ENCODE data around the gene HAPLN3.

HAPLN3 gene

DNA sequence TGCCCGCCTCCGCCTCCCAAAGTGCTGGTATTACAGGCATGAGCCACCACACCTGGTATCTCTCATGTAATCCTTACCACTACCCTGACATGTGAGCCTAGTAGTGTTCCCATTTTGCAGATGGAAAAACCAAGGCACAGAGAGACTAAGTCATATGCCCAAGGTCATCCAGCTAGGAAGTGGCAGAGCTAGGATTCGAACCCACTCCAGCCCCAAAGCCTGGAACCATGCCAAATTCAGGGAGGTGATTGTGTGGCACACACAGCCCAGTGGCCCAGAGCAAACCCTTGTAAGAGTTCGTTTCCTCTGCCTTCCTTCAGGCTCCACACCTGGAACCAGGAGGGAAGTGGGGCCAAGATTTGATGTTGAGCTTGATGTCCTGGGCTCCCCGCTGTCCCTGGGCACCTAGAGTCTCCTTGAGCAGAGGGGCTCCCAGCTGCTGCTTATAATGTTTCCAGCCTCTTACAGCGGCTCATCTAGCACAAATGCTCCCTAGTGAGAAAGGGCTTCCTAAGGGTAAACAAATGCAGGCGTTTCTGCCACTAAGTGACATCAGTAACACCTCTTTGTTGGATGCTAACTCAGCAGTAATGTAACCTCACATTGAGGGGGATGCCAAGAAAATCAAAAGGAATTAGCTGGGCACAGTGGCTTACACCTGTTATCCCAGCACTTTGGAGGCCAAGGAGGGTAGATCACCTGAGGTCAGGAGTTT lies 3.6 kb downstream of the HAPLN3 start:
- no peak for FAIRE-seq

DNA sequence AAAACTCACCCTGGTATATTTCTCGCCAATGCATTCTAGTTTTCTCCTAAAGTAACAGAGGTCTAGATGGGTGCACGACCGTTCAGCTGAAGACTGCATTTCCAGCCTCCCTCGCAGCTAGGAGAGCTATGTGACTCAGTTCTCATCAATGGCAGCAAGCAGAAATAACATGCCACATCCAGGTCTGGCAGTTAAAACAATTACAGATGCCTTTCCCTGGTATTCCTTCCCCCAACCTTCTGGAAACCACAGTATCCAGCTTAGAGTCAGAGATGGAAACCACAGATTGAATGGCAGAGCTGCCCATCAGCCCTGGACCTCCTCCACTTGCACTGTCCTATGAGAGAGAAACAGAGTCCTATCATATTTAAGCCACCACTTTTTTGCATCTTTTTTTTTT lies 4.8 kb downstream of the HAPLN3 start:
- FAIRE-seq = no peak

DNA sequence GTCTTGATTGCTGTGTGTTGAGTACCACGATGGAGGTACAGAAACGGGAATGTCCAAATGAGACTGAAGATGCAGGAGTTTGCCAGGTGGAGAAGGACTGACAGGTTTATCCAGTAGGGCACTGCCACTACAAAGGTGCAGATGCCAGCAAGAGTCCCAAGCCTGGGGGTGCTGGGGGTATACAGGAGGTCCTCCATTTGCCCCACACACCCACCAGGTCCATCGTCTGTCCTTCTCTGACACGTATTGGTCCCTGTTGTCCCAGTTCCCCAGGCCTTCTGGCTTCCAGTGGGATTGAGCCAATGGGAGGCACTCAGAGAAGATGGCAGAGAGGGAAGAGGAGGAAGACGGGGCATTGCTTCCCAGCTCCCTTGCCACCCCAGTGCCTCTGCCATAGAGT lies 6.6 kb downstream of the HAPLN3 start:
- FAIRE-seq = no peak

DNA sequence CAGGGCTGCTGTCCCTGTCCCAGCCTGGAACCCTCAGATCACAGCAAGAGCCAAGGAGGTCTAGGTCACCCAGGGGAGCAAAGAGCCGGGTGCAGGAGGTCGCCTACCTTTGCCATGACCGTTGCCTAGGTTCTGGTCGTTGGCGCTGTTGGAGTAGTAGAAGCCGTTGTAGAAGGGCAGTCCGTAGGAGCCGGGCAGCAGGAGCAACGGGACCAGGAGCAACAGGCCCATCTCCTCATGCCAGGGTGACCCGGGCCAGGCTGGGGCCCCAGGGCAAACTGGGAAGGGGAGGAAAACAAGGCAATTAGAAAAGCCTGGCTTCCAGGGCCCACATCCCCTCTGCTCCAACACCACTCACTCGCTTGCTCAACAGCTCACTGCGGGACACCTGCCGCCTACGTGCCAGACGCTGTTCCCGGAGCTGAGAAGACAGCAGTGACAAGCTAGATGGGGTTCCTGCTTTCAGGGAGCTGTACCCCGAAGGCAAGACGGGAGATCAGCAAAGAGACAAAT lies 8.2 kb downstream of the HAPLN3 start:
- FAIRE-seq = no peak

DNA sequence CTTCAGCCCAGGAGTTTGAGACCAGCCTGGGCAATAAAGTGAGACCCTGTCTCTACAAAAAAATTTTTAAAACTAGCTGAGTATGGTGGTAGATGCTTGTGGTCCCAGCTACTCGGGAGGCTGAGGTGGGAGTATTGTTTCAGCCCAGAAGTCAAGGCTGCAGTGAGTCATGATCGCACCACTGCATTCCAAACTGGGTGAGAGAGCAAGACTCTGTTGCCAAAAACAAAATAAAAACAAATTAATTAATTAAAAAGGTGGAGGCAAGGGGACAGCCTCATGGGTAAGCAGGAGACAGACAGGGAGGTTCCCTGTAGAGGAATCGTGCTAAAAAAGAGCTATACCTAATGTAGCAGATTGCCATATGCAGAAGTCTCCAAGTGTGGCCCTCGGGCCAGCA lies 12.6 kb downstream of the HAPLN3 start:
- no peak for FAIRE-seq

DNA sequence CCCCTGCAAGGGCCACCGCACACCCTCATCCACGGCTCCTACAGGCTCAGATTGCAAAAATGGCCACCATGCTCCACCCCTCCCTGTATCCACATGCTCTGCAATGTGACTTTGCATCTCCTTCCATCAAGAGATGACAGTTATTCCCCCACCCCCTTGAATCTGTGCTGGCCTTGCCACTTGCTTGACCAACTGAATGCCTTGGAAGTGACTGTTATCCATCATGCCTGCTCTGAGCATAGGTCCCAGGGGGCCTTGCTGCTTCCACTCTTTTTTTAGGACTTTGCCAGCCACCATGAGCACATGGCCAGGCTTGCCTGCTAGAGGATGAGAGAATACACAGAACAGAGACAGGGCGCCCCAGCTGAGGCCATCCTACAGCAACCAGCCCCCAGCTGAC lies 13.6 kb downstream of the HAPLN3 start:
- FAIRE-seq = no peak

DNA sequence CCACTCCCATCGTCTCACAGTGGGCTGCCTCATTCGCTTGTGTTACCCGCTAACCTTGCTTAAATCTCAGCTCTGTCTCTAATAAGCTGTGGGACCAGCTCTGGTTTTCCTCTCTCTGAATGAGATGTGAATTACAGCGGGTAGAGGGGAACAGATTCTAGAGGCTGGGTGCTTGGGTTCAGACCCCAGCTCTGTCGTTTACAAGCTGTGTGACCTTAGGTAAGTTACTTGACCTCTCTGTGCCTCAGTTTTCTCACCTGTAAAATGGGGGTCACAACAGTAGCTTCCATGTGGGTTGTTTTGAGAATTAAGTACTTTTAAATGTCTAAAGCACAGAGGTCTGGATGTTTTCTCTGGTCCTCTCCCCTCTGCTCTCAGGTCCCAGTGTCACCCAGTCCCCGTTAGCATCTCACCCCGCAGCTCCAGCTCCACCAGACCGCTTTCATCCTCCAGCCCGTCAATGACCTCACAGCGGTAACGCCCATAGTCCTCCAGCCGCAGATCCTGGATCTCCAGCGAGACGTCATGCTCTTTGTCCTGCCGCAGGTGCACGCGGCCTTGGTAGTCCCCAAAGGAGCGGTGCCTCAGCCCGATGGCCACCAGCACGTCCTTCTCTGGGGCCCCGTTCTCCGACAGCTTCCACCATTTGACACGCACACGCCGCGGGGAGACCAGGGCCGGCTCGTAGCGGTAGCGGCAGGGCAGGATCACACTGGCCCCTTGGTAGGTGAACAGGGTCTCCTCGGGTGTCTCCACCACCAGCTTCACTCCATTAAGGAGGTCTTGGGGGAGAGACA lies 14.2 kb downstream of the HAPLN3 start:
- FAIRE-seq = no peak

DNA sequence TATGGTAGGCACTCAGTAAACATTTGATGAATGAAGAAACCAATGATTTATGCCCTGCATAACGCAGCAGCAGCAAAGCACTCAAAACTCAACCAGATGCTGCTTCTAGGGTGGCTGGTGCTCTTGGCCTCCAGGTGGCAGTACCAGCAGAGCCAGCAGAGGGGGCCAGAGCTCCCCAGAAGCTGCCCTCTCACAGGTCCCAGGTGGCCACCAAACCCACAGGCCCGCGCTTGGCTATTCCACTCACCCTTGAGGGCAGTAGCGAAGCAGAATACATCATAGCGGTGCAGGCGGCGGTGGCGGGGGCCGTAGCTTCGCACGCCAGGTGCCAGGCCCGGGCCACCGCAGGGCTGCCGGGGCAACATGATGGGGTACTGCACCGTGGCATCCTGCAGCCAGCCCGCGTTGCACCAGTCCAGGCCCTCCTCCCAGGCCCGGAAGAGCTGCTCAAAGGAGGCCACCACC lies 16.6 kb downstream of the HAPLN3 start:
- no peak for FAIRE-seq

DNA sequence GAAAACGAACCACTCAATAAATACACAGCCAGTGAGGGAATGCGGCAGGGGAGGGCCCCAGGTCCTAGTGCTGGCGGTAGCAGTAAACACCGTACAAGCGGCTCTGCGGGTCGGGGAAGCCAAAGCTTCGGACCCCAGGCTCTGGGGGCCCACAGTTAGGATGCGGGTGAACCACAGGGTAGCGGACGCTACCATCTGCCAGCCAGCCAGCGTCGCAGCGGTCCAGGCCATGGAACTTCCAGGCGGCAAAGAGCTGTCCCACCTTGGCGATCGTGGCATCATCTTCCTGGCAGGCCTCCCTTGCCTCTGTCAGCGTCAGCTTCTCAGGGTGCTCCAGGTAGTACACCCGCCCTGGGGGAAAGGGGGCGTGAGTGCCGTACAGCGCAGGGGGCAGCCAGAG lies 17.4 kb downstream of the HAPLN3 start:
- FAIRE-seq = no peak

DNA sequence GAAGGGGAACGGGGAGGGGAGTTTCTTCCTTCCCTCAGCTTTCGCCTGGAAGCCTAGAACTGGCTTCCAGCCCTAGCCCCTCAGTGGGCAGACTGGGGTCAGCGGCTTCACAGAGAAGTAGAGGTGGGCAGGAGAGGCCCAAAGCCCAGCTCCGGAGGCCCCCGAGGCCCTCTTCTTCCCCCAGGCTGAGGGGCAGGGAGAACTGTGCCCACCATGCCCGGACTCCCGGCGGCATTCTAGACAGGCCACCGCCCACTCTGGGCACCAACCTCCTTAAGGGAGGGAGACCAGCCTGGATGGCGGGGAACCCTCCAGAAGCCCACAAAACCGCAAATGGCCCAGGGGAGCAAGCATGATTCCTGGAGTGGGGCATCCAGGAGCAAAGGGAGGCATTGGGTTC lies 17.9 kb downstream of the HAPLN3 start:
- FAIRE-seq = no peak

DNA sequence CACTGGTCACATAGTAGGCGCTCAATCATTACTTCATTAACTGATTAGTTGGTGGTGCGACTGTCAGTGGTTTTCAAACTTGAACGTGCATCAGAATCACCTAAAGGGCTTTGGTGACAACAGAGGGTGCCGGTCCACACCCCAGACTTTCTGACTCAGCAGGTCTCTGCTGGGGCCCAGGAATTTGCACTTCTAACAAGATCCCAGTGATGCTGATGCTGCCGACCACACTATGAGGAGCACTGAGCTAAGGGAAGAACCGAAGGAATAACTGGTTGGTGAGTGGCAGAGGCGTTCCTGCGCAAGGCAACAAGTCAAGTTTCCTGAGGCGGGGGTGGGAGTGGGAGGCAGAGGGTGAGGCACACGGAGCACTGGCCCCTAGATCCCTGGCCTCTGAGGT lies 18.8 kb downstream of the HAPLN3 start:
- no peak for FAIRE-seq

DNA sequence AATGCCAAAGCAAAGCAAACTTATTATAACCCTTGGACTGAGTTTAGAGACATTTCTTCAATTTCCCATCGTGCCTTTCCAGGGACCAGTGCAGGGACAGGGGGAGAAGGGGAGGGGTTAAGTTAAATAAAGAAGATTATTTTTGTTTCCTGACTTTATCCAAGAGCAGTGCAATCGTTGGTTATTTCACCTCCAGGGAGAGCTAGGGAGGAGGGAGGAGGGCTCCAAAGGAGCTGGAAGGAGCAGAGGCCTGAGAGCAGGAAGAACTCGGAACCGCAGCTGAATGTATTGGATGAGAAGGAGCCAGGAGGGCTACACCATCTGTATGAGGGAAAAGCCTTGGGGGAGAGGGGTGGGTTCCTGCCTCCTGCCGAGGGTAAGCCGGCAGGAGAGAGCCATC lies 20.7 kb downstream of the HAPLN3 start:
- no peak for FAIRE-seq

DNA sequence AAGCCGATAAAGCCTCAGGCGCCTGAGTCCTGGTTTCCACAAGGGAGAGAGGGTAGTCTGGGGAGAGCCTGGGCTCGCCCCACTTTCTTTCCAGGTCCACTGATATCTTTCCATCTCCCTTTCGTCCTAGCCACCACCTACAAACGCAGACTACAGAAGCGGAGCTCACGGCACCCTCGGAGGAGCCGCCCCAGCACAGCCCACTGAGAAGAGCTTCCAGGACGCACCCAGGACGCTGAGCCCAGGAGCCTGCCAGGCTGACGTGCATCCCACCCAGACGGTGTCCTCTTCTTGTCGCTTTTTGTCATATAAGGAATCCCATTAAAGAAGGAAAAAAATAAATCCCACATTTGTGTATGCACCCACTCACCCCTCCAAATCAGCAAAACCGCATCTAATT lies 21.1 kb downstream of the HAPLN3 start:
- FAIRE-seq = no peak

DNA sequence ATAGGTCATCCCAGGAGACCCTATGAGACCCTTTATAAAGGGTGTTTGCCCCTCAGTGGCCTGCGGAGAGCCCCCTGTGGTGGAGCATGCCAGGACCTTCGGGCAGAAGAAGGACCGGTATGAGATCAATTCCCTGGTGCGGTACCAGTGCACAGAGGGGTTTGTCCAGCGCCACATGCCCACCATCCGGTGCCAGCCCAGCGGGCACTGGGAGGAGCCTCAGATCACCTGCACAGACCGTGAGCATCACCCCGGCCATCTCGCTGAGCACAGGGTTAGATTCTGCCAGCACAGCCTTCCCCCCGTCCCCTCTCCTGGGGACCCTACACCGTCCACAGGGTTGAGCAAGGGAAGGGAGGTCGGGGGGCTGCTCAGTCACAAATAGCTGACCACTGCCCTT lies 21.6 kb downstream of the HAPLN3 start:
- no peak for FAIRE-seq

DNA sequence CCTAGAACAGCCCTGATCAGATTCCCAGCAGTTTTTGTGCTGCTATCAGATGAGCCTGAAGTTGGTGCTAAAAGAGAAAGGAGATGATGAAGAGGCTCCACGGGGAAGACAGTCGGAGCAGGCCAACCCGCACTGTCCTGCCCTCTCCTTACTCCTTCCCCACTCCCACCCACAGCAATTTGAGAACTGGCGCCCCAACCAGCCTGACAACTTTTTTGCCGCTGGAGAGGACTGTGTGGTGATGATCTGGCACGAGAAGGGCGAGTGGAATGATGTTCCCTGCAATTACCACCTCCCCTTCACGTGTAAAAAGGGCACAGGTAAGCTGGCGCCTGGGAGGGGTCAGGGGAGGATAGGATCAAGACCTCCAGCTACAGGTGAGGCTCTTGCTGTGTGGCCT lies 22.6 kb downstream of the HAPLN3 start:
- FAIRE-seq = no peak

DNA sequence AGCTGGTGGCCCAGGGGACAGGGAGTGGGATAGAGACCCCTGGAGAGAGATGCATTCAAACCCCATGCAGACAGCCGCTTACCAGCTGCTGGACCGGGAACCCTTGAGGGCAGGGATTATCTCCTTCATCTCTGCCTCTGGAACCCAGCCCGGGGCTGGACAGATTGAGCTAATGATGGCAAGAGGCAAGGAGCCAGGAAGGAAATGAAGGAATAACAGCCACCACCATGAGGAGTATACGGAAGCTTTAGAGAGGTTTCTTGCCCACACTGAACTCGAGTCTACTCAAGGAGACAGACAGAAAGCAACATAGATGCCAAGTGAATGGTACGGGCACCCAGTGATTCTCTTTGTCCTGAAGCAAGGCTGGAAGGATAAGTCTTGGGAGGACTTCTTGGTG lies 23.2 kb downstream of the HAPLN3 start:
- no peak for FAIRE-seq

DNA sequence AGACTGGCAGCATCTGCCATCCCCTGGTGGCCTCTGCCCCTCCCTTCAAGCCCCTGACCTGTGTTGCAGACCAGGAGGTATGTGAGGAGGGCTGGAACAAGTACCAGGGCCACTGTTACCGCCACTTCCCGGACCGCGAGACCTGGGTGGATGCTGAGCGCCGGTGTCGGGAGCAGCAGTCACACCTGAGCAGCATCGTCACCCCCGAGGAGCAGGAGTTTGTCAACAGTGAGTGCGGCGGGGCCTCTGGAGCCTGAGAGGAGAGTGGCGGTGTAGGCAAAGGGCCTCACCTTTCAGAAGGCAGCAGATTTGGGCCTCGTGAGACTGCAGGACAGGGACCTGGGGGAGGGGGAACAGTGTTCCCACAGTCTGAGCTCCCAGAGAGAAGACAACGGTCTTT lies 24.0 kb downstream of the HAPLN3 start:
- FAIRE-seq = no peak

DNA sequence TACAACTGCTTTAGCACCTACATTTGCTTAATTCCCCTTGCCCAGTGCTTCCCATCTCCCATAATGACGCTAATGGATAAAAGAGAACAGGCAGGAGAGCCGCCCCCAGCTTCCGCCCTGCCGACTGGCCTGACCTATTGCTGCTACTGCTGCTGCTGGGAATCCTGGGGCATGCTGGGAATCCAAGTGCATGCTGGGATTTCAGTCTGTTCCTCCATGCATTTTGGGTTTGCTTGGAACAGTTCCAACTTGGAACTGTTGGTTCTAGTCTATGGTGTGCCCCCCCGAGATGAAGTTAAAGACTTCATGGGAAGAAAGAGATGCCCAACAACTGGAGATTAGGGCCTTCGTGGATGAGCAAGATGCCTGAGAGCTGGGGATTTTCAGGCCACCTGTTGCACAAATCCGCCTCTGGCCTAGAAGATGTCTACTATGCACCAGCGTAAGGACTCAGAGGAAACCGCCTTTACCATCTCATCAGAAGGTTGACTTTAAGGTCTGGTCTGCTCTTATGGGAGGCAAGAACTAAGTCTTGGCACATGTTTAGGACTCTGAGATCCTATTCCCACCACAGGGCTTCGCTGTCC lies 29.0 kb downstream of the HAPLN3 start:
- no peak for FAIRE-seq

DNA sequence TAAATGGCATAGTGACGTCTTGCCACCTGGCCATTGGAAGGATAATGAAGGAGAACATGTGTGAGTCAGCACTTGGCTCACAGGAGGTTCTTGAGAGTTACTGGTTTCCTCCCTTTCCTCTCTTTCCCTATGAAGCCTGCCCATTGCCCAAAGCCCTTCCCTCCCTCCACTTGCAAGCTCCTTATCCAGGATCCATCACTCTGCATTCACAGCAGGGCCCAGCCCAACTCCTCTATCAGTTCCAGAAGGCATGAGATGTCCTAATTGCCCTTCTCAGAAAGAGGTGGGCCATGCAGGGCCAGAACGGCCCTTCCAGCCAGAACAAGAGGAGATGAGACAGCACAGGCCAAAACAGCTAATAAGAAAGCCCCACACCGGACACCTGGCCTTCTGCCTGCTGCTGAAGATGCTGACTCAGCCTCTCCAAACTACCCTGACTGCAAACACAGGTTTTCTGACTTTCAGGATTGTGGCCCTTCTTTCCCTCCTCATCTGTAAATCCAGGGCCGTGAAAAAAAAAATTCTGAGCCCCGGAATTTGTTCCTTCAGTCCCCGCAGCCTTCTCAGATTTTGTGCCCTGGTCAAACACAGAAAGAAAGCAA lies 29.7 kb downstream of the HAPLN3 start:
- no peak for FAIRE-seq

DNA sequence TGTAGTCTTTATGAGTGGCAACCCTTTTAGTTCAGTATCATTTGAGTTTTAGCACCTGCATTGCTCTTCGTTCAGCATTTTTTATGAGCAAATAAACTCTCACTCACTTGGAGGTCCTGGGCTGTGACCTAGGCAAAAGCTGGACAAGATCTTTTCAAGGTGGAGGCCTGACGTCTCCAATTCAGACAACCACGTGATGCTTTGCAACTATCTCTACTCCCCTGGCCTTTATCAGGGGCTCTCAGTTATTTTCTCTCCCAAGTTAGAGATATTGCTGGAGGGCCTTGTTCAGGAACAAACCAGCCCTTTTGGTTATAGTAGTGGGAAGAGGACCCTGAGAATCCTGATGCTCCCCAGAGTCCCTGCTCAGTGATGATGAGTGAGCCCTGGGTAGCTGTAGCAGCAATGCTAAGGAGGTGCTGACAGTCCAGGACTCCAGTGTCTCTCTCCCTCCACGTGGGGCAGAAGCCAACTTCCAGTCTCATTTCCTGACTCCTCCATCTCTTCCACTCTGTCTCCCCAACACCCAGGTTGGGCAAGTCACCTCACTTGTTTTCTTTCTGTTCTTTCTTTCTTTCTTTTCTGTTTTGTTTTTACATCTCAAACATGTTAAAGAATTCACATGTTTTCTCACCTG lies 30.4 kb downstream of the HAPLN3 start:
- FAIRE-seq = no peak

DNA sequence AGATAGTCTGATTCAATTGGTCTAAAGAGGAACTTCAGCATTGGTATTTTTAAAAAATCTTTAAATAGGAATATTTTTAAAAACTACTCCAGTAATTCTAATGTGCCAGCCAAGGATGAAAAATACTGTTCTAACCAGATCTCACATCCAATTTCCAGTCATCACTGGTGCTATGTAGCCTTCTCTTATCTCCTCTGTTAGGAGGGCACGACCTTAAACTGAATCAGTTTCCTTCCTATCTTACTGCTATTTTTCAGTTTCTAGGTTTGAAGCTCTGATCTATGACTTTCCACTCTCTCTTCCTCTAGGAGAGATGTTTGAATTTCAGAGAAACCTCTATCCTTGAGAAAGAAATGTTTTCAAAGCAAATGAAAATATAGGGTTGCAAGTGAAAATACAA lies 31.9 kb downstream of the HAPLN3 start:
- no peak for FAIRE-seq

DNA sequence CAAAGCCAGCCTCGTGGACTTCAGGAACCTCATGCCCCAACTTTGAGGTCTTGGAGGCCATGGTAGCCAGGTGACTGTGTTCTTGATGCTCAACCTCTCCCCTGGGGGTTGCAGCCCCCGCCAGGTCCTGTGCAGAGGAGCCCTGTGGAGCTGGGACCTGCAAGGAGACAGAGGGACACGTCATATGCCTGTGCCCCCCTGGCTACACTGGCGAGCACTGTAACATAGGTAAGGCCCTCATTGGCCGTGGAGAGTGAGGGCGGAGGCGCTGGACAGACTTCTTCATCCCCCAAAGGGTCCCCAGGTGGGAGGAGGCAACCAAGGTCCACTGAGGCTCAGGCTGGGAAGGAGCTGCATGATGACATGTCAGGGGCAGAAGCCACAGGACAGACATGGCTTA lies 35.1 kb downstream of the HAPLN3 start:
- FAIRE-seq = no peak

DNA sequence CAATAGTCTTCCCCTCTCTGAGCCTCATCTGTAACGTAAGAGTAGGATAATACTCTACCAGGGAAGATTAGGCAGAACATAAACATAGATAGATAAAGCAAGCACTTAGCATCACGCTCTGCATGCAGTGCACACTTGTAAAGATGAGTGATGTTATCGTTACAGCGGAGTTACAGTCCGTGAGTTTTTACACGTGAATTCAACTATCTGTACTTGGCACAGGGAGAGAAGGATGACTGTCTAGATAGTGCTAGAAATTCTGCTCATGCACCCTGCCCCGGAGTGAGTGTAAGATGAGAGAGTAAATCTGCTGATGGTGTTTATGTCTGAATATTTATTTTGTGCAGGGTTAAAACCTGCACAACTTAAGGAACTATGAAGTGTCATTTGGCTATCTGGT lies 35.8 kb downstream of the HAPLN3 start:
- no peak for FAIRE-seq
